HPDE6-E6E7 (cell line): ENCODE measurements around the gene DUSP7.

Experiments
- DNase-seq: peaks from one replicate; pipeline ENCODE4 v3.0.0; 2011; ENCODE audit warnings: missing footprints; ENCODE audit errors: extremely low spot score

DUSP7 gene

GRCh38 chr3:52026041-52026440, 30.3 kb downstream of the DUSP7 start:
- no peak for DNase-seq

GRCh38 chr3:52025453-52025852, 30.9 kb downstream of the DUSP7 start:
- DNase-seq, result no peak

- DNase-seq, result no peak
Observed at GRCh38 chr3:52024765-52025452, 31.5 kb downstream of the DUSP7 start.

GRCh38 chr3:52023860-52024764, 32.3 kb downstream of the DUSP7 start:
- no peak for DNase-seq

- no peak for DNase-seq
Observed at GRCh38 chr3:52023101-52023770, 33.1 kb downstream of the DUSP7 start.

- no peak for DNase-seq
Observed at GRCh38 chr3:52022323-52023100, 33.9 kb downstream of the DUSP7 start.

- DNase-seq, result no peak
Observed at GRCh38 chr3:52021489-52022268, 34.7 kb downstream of the DUSP7 start.

- no peak for DNase-seq
Observed at GRCh38 chr3:52020796-52021195, 35.6 kb downstream of the DUSP7 start.

GRCh38 chr3:52019352-52020080, 36.9 kb downstream of the DUSP7 start:
- no peak for DNase-seq

GRCh38 chr3:52018319-52019000, 37.9 kb downstream of the DUSP7 start:
- DNase-seq, result no peak

- DNase-seq, result no peak
Observed at GRCh38 chr3:52017586-52017985, 38.8 kb downstream of the DUSP7 start.

GRCh38 chr3:52015438-52016228, 40.7 kb downstream of the DUSP7 start:
- no peak for DNase-seq

GRCh38 chr3:52014613-52015012, 41.8 kb downstream of the DUSP7 start:
- DNase-seq, result no peak

GRCh38 chr3:52013802-52014598, 42.4 kb downstream of the DUSP7 start:
- no peak for DNase-seq

GRCh38 chr3:52012699-52013098, 43.7 kb downstream of the DUSP7 start:
- DNase-seq, result no peak

GRCh38 chr3:52010431-52010830, 45.9 kb downstream of the DUSP7 start:
- DNase-seq, result no peak

GRCh38 chr3:52007291-52007690, 49.1 kb downstream of the DUSP7 start:
- no peak for DNase-seq

GRCh38 chr3:52006820-52007133, 49.6 kb downstream of the DUSP7 start:
- DNase-seq, result no peak
